ENCODE data around the gene LSM3.

Gene LSM3

DNA sequence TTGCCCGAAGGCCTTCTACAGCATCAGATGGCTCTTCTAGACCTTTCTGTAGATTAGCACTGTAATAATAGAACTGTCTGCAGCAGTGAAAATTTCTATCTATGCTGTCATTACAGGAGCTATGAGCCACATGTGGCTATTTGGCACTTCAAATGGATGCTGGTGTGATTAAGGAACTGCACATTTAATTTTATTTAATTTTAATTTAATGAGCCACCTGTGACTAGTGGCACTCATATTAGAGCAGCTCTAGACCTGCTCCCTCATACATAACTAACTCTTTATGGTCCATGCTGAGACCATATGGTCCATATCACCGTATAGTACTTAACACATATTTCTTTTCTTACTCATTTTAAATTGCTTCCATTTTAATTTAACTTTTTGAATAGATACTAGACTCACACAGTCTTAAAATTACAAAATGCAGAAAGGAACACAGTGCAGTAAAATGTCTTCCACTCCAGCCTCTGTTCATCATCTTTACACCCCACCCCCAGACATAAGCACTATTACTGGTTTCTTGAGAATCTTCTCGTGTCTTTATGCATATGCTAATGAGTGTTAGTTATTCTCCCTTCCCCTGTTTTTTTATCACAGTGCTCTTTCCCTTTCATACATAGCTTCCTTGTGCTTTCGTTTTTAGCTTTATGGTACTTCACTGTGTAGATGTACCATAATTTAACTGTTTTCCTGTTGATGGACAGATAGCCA is 9.6 kb downstream of the LSM3 start:
- in situ Hi-C loops (cut with HindIII; ENCODE audit: low sequenced_read_pairs) = no loop called here

- in situ Hi-C loops (cut with HindIII; ENCODE audit: low sequenced_read_pairs) = no loop called here
Measured at GRCh38 chr3:14194865-14195264, 16.2 kb downstream of the LSM3 start.

GRCh38 chr3:14199641-14200040 is 21.0 kb downstream of the LSM3 start:
- in situ Hi-C loops (cut with HindIII; ENCODE audit: low sequenced_read_pairs) = loop anchor here (10.0 kb wide), 1 partner anchor 255 kb away; no protein-coding TSS in a partner anchor

- in situ Hi-C loops (cut with HindIII; ENCODE audit: low sequenced_read_pairs) = loop anchor here (10.0 kb wide), 1 partner anchor 255 kb away; no protein-coding TSS in a partner anchor
Measured at GRCh38 chr3:14200276-14200675, 21.7 kb downstream of the LSM3 start.

DNA sequence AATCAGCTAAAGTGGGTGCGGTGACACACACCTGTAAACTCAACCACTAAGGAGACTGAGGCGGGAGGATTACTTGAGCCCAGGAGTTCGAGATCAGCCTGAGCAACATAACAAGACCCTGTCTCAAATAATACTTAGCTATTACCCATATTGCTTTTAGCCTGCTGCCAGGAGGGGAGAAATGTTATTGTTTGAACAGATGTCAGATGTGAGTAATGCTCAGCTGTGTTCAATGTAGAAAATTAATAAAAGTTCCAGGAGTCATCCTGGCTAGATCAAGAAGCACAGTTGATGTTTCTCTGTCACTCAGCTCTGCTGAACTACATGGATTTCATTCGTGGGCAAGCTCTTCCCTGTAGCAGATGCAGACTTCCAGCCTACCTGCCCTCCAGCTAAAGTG is 22.2 kb downstream of the LSM3 start:
- in situ Hi-C loops (cut with HindIII; ENCODE audit: low sequenced_read_pairs) = loop anchor here (10.0 kb wide), 1 partner anchor 254 kb away; no protein-coding TSS in a partner anchor

- in situ Hi-C loops (cut with HindIII; ENCODE audit: low sequenced_read_pairs) = loop anchor here (10.0 kb wide), 1 partner anchor 253 kb away; no protein-coding TSS in a partner anchor
Measured at GRCh38 chr3:14201940-14202684, 23.5 kb downstream of the LSM3 start.

- in situ Hi-C loops (cut with HindIII; ENCODE audit: low sequenced_read_pairs) = loop anchor here (10.0 kb wide), 1 partner anchor 252 kb away; no protein-coding TSS in a partner anchor
Measured at GRCh38 chr3:14202874-14203520, 24.4 kb downstream of the LSM3 start.

GRCh38 chr3:14203521-14204079 is 25.0 kb downstream of the LSM3 start:
- in situ Hi-C loops (cut with HindIII; ENCODE audit: low sequenced_read_pairs) = loop anchor here (10.0 kb wide), 1 partner anchor 251 kb away; no protein-coding TSS in a partner anchor

DNA sequence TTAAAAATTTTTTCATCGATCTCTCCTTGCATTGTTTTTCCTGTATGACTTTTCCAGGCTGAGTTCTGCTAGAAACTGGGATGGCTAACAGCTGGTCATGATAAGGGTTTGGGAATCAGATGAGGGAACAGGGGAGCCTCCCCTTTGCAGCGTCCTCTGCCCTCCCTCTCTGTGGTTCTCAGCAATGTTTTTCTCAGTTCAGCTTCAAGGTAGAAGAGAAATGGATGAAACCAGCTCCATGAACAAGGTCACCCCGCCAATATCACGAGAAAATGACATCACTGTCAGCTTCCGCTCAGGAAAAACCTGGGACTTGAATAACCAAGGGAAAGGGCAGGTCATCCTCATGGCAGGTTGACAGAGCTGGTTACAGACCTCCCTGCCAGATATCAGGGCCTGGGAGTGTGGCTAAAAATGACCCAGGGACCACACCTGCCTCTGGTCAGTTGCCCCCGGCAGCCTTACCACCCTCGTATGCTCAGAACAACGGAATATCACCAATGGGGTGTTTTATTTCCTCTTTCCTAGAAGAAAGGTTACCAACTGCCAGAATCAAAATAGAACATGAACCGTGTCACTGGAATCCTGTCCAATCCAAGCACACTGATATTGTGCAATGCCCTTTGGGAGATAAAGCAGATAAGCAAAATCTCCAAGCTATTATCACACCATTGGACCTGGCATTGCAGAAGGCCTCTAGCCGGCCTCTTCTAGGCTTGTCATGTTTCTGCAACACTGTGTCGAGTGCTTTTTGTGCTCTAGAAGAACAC is 26.1 kb downstream of the LSM3 start:
- in situ Hi-C loops (cut with HindIII; ENCODE audit: low sequenced_read_pairs) = loop anchor here (10.0 kb wide), 1 partner anchor 250 kb away; no protein-coding TSS in a partner anchor

DNA sequence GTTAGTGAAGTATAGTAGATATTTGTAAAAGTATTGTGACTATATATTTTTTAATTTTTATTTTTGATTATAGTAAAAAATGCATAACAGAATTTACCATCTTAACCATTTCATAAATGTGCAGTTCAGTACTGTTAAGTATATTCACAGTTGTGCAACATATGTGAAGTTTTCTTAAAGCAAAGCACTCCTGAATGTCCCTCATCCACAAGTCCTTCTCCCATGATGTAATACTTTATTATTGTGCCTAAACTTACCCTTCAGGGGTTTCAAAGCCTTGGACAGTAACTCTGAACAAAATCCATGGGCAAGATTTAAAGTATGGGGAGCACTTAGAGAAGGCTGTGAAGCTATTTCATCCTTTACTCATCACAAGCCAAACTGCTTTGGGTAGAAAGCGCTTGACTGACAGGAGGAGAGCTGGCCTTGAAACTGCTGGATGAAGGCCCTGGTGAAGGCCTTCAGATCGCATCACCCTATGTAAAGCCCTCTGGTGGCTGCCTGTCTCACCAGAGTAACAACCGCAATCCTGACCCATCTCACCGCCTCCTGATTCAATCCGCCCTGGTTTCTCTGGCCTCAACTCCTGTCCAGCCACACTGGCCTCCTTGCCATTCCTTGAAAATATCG is 28.0 kb downstream of the LSM3 start:
- in situ Hi-C loops (cut with HindIII; ENCODE audit: low sequenced_read_pairs) = loop anchor here (10.0 kb wide), 1 partner anchor 248 kb away; no protein-coding TSS in a partner anchor

GRCh38 chr3:14208168-14208567 is 29.6 kb downstream of the LSM3 start:
- in situ Hi-C loops (cut with HindIII; ENCODE audit: low sequenced_read_pairs) = loop anchor here (10.0 kb wide), 1 partner anchor 247 kb away; no protein-coding TSS in a partner anchor

DNA sequence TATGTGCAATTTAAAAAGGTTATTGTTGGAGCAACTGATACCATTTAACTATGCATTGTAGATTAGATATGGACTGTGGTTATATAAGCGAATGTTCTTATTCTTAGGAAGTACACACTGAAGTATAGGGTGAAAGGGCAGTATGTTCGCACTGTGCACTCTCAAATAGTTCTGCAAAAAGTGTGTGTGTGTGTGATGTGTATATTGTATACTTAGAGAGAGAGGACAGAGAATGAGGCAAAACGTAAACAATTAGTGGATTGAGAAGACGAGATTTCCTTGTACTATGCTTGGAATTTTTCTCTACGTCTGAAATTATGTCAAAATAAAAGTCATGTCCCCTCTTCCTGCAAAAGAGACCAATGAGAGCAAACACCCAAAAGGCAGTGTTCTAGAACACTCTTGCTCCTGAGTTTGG is 30.4 kb downstream of the LSM3 start:
- in situ Hi-C loops (cut with HindIII; ENCODE audit: low sequenced_read_pairs) = loop anchor here (10.0 kb wide), 1 partner anchor 246 kb away; no protein-coding TSS in a partner anchor

DNA sequence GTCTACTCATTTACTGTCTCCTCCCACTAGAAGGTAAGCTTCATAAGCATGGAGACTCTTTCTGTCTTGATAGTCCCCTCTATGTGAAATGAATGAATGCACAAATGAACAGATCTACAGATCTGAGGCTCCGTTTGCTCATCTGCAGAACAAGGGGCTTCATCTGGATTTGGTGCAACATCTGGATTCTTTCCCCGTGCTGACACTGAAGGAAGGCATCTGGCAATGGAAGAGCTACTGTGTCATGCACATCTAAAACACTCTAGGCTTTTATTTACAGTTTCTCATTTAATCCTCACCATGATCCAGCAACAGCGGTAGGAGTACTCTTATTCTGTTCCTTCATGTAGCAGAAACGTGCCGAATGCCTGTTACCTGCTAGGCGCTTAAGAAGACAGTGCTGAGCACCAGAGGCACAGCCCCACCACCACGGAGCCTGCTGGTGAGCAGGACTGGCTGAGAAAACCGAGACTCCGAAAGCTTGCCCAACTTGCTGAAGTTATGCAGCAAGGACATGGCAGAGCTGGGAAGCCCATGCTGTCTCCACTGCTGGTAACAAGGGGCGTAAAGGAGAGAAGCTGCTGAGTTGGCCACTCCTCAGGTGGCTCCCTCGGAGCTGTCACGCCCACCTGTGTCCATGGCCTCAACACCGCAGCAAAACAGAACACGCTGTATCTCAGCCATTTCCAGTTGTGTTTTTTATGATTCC is 31.1 kb downstream of the LSM3 start:
- in situ Hi-C loops (cut with HindIII; ENCODE audit: low sequenced_read_pairs) = loop anchor here (5.0 to 10.0 kb wide), 3 partner anchors 77 to 268 kb away; no protein-coding TSS in a partner anchor

DNA sequence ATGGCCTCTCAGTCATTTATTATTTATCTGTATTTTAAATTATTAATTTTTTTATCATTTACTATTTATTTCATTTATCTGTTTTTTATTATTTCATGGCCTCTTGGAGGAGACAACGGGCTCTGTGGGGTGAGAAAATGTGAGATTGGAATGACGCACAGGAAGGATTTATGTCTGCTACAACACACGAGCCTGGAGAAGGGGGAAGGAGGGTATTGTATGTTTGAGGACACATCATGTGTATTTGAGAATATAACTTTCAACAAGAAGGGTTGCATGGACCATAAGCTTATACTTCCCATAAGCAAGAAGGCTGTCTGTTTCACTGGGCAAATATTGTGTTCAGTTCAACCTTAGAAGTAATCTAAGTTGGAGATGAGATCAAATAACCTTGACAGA is 31.7 kb downstream of the LSM3 start:
- in situ Hi-C loops (cut with HindIII; ENCODE audit: low sequenced_read_pairs) = loop anchor here (5.0 kb wide), 2 partner anchors 78 to 267 kb away; no protein-coding TSS in a partner anchor

DNA sequence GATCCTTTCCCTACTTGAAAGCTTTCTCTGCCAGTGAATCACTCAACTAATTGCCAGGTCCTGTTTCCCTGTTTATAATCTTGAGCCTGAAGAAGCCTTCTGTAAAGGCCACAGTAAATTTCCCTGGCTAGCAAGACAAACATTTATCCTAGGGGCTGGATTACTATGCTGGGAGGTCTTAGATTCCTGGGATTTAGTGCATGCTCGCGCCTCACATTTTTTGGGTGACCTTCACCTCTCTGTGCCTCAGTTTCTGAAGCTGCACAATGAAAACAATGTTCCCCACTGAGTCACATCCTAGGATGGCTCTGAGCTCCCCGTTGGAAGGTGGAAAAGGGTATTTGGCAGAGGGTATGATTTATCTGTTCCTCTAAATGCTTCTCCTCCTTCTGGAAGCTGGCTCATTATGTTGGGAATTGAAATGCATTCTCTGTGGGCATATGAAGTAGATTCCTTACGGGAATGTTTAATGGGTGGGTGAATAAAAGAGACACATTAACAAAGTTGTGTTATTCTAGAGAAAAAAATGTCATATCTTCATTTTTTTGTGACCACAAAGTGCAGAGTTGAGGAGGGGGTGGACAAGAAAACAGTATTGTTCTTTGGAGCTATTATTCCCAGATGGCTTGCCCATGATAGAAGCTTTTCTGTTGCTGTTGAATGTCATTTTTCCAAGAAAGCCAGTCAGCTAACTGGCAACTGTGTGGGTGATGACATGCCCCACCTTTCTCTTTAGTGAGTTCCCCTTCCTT is 32.4 kb downstream of the LSM3 start:
- in situ Hi-C loops (cut with HindIII; ENCODE audit: low sequenced_read_pairs) = loop anchor here (5.0 kb wide), 2 partner anchors 79 to 266 kb away; no protein-coding TSS in a partner anchor

GRCh38 chr3:14211621-14212020 is 33.0 kb downstream of the LSM3 start:
- in situ Hi-C loops (cut with HindIII; ENCODE audit: low sequenced_read_pairs) = loop anchor here (5.0 kb wide), 2 partner anchors 79 to 266 kb away; no protein-coding TSS in a partner anchor

DNA sequence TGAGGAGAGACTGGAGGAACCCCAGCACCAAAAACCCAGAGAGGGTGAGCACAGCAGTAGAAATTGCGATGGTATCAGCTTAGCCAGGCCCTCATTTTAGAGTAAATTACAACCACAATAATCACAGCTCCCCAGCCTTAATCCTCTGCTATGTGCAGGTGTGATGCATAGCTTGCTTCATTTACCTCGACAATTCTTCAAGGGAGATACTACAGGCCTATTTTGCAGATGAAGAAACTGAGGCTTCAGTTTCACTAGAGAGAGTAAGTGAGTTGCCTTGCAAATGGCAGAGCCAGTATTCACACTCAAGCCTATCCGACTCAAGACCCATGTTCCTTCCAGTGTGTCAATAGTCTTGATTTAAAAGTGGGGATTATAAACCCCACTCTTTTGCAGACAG is 33.4 kb downstream of the LSM3 start:
- in situ Hi-C loops (cut with HindIII; ENCODE audit: low sequenced_read_pairs) = loop anchor here (5.0 kb wide), 2 partner anchors 80 to 265 kb away; no protein-coding TSS in a partner anchor
